Activated T-helper 2 cell treated with anti-CD3 and anti-CD28 coated beads, Interferon-gamma antibody, Interleukin-2, Interleukin-4, amounts not matched to agents 10 μg/mL and 5 μg/mL and 100 μg/mL, durations not matched to agents 14 hours and 24 hours and 36 hours (primary cell): Measurements from ENCODE around the gene RGS19. TPM values are rescaled to one million over a fixed set of nuclear protein-coding genes. Genes with fewer than 3 reads are reported as not detected.

Experiments used
- DNase-seq: peaks from one replicate; pipeline ENCODE4 v3.0.0; 2021; ENCODE audit warnings: low spot score
- H3K27ac Mint-ChIP-seq: one replicate; pipeline ENCODE4 v1.8.0; 2021; ENCODE audit warnings: mixed read lengths
- H3K27me3 Mint-ChIP-seq: one replicate; pipeline ENCODE4 v1.8.0; 2021; ENCODE audit warnings: low read depth, mixed read lengths
- H3K36me3 Mint-ChIP-seq: one replicate; pipeline ENCODE4 v1.8.0; 2021; ENCODE audit warnings: low read depth, mixed read lengths
- H3K4me1 Mint-ChIP-seq: one replicate; pipeline ENCODE4 v1.8.0; 2021; ENCODE audit warnings: low read depth, mixed read lengths
- H3K4me3 Mint-ChIP-seq: one replicate; pipeline ENCODE4 v1.8.0; 2021; ENCODE audit warnings: low read depth, mild to moderate bottlenecking, moderate library complexity, mixed read lengths
- H3K9me3 Mint-ChIP-seq: one replicate; pipeline ENCODE4 v1.8.0; 2021; ENCODE audit warnings: mixed read lengths
- intact Hi-C: fragments of 100-400 bp; cut with micrococcal nuclease; formaldehyde crosslinking; loops from one replicate; pipeline ENCODE4 v1.15.1; 2023
- total RNA-seq: library from RNA; stranded (reverse); gene quantifications from 2 replicates; pipeline ENCODE4 v1.2.3, GENCODE V29; 2022

RGS19 gene
- total RNA-seq, 1 donor from 2014 or later: 42.0 TPM

DNA sequence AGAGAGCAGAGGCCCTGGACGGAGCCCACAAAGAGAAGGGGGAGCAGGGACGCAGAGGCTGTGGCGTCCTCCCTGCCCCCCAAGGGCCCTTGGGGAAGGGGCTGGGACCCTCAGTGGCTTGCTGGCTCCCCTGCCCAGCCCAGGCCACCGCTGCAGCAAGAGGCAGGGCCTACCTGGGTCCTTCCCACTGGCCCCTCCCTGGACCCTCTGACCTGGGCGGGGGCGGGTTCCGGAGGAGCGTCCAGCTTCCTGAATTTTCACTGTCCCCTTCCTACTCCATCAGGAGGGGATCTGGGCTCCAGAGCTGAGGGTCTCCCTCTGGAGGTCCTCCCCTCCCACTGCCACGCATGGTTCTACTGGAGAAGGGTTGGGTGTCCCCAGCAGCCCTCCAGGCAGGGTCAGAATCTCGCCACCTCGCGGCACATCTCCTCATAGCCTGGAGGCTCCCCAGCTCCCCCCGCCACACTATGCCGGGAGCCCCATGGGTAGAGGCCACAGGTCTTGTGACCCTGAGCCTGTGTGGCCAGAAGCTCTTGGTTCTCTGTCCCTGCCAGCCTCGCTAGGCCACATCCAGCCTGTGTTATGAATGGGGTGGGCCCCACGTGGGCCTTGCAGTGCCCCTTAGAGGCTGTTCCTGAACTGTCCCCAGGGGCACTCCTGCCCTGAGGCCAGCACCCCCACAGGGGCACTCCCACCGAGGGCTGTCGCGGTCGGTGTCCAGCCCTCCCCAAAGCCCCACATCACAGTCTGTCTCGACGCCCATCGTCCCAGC is 28.9 kb downstream of the RGS19 start:
- Mint-ChIP-seq H3K4me1 (peaks cover 7% of the 10 kb centered on the region), H3K27me3 (peaks cover 28% of the 10 kb centered on the region), H3K4me3 (peak overlapping the region; percentile 13), H3K9me3 (no peaks in the 10 kb centered on the region), H3K36me3 (no peaks in the 10 kb centered on the region), H3K27ac (no peak overlapping the region)
- no peak for DNase-seq
- intact Hi-C loops: no loop called here

DNA sequence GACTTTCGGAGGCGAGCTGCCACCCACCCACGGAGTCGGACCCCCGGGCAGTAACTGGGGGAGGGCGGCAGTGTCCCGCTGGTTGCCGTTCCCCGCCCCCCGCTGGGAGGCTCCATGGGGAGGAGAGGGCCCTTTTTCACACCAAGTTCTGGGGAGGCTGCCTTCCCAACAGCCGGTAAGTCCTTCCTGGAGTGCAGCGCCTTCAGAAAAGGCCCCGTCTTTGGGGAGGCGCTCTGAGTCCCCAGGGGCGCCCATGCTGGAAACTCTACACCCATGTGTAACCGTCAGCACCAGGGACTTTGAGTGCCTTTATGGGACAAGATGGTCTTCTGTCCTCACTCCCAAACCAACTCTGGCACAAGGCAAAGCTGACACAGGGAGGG is 29.4 kb downstream of the RGS19 start:
- Mint-ChIP-seq H3K27ac (no peak overlapping the region), H3K4me1 (peaks cover 2% of the 10 kb centered on the region), H3K27me3 (peaks cover 28% of the 10 kb centered on the region), H3K36me3 (no peaks in the 10 kb centered on the region), H3K4me3 (peak overlapping the region; percentile 13), H3K9me3 (no peaks in the 10 kb centered on the region)
- intact Hi-C loops: no loop called here
- no peak for DNase-seq

DNA sequence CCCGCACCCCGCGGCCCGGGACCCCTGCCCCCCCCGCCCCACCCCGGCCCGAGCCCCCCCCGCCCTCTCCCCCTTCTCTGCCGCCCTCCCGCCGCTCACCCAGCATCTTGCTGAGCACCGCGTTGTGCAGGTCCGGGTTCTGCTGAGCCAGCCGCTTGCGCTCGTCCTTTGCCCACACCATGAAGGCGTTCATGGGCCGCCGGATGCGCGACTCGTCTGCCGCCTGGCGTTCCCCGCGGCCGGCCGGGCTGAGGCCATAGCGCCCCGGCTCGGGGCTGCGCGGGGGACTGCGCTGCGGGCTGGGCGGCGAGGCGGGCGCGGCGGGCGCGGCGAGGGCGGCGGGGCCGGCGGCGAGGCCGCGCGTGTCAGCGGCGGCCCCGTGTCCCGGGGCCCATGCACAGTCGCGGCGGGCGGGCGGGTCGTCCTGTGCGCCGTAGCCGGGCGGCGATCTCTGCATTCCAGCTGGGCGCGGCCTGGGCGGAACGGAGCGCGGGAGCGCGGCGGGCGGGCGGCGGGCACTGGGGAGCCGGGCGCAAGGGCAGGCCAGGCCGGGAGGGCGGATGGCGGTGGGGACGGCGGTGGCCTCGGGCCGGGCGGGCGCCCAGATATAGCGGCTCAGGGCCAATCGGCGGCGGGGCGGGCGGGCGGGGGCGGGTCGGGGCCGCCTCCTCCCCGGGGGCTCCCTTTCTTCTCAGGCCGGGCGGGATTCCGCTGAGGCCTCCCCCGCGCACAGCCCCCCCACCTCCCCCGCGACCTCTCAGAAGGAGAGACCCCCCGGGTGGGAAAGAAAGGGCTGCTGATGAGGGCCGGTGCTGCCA is 30.0 kb downstream of the RGS19 start, which contains the start of gene SOX18:
SOX18 (minus strand) TSS at position 580 of the 818 bp plus-strand sequence; CDS start at position 457, 123 bp downstream.
- H3K4me1 Mint-ChIP-seq: no peaks in the 10 kb centered on the region
- intact Hi-C loops: no loop called here
- H3K4me3 Mint-ChIP-seq: peak within 1 kb of the TSS; percentile 33
- peaks cover 28% of the 10 kb centered on the region for H3K27me3 Mint-ChIP-seq
- no peaks in the 10 kb centered on the region for H3K9me3 Mint-ChIP-seq
- no peak for DNase-seq
- H3K36me3 Mint-ChIP-seq: no peaks in the 10 kb centered on the region
- no peak within 1 kb of the TSS for H3K27ac Mint-ChIP-seq

DNA sequence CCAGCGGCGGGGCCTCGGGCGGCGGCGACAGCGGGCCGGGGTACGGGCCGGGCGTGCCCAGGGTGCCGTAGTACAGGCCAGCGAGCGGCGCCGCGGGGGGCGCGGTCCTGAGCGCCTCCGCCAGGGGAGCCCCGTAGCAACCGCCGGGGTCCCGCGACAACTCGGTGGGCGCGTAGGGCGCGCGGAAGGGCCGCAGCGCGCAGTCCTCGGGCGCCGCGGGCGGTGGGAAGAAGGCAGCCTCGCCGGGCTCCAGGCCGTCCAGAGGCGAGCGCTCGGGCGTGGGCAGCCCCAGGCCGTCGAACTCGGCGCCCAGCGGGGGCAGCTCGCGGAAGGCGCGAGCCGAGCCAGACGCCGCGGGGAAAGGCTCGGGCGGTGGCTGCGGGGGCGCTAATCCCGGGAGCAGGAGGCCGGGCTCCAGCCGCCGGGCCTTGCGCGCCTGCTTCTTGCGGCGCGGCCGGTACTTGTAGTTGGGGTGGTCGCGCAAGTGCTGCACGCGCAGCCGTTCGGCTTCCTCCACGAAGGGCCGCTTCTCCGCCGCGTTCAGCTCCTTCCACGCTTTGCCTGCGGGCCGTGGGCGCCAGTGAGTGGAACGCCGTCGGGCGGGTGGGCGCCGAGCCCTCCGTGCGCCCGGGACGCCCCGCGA is 30.8 kb downstream of the RGS19 start:
- Mint-ChIP-seq H3K27me3 (peaks cover 28% of the 10 kb centered on the region), H3K4me3 (no peak overlapping the region), H3K4me1 (no peaks in the 10 kb centered on the region), H3K27ac (no peak overlapping the region), H3K36me3 (no peaks in the 10 kb centered on the region), H3K9me3 (no peaks in the 10 kb centered on the region)
- intact Hi-C loops: no loop called here
- no peak for DNase-seq

DNA sequence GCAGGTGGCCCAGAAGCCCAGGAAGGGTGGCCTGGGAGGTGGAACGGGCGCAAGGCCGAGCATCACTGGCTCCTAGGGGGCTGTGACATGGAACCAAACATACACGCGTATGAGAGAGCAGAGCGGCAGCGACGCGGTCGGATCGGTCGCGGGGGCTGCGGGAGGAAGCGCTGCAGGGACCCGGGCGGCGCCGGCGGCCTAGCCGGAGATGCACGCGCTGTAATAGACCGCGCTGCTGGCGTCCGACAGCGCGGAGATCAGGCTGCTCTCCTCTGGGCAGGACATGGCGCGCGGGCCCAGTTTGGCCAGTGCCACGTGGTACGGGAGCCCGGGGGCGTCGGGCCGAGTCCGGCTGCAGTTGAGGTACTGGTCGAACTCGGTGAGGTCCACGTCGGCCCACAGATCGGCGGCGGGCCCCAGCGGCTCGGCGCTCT is 31.3 kb downstream of the RGS19 start:
- no peaks in the 10 kb centered on the region for H3K9me3 Mint-ChIP-seq
- no peaks in the 10 kb centered on the region for H3K36me3 Mint-ChIP-seq
- intact Hi-C loops: no loop called here
- no peak overlapping the region for H3K27ac Mint-ChIP-seq
- no peak for DNase-seq
- H3K4me1 Mint-ChIP-seq: no peaks in the 10 kb centered on the region
- H3K4me3 Mint-ChIP-seq: no peak overlapping the region
- H3K27me3 Mint-ChIP-seq: peaks cover 28% of the 10 kb centered on the region

DNA sequence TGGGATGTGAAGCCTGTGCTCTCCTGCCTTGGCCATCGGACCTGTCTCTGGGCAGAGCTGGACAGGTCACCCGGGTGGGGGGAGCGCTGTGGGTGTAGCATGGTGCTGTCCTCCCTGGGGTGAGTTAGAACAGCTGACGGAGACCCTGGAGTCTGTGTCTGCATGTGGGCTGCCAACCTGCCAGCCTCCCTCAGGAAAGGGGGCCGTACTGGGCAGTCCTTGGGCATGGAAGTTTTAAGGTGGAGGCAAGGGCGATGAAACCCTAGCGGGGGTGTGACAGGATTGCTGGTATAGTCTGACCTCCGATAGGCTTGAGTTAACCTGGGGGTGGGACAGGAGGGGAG is 32.3 kb downstream of the RGS19 start:
- Mint-ChIP-seq H3K36me3 (no peaks in the 10 kb centered on the region), H3K27ac (no peak overlapping the region), H3K4me1 (peaks cover 1% of the 10 kb centered on the region), H3K27me3 (peaks cover 27% of the 10 kb centered on the region), H3K4me3 (no peak overlapping the region), H3K9me3 (no peaks in the 10 kb centered on the region)
- intact Hi-C loops: no loop called here
- DNase-seq: no peak

DNA sequence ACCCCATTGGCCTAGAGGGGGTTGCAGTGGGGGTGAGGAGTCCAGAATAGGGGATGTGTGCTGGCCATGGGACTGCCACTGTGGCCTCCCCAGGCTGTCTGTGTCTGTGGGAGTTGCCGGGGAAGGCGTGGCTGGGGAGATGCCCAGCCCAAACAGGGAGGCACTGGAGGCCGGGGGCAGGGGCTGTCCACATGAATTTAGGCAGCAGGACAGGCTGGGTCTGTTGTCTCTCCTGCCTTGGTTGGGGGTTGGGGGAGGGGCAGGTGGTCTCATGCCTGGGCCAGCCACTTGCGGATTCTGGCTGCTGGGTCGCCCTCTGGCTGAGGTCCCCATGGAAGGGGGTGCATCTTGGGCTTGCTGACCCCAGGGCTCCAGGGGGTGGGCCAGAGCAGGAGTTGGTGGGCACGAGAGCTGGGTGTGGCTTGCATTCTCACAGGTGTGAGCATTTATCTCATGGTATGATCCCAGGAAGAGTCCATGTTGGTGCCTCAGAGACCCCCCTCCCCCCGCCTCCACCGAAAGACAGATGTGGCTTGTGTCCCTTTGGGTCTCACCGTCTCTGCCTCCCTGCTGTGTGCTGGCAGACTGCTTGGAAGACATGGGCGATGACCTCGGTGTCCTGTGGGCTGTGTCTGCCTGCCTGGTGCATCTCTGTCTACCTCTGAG is 33.8 kb downstream of the RGS19 start:
- Mint-ChIP-seq H3K4me1 (peaks cover 3% of the 10 kb centered on the region), H3K9me3 (no peaks in the 10 kb centered on the region), H3K36me3 (no peaks in the 10 kb centered on the region), H3K27me3 (peaks cover 22% of the 10 kb centered on the region), H3K4me3 (no peak overlapping the region), H3K27ac (no peak overlapping the region)
- intact Hi-C loops: no loop called here
- DNase-seq: no peak

DNA sequence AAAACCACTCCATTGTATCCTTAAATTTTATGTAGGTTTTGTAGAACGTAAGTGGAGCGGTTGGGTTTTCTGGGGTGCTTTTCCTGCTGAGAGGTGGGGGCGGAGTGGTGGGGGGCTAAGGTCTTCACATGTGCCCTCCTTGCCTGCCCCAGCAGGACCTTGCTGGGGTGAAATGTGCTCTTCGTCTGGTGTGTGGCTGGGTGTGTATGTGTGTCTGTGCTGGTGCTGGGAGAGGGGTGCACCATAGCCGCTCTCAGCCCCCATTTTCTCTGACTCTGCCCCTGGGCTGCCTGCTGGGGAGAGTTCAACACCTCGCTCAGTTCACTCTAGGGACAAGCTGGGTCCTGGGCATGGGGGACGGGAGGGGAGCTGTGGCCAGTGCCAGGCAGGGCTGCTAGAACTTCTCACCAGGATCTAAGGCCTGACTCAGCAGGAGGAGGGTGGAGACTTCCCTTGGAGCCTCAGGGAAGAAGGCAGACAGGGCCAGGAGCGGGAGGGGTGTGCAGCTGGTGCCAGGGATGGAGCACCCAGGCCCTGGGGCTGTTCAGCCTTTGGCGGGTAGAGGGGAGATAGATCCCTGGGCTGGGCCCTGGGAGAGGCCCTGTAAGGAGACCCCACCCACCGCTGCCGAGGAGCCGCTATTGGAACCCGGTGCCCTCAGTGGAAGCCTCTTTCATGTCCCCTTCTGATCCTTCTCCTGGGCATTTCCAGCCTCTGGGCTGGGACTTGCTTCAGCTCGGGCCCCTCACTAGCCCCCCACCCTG is 34.7 kb downstream of the RGS19 start:
- no peaks in the 10 kb centered on the region for H3K9me3 Mint-ChIP-seq
- H3K27me3 Mint-ChIP-seq: peaks cover 21% of the 10 kb centered on the region
- no peak for DNase-seq
- intact Hi-C loops: no loop called here
- no peaks in the 10 kb centered on the region for H3K36me3 Mint-ChIP-seq
- no peak overlapping the region for H3K27ac Mint-ChIP-seq
- no peak overlapping the region for H3K4me3 Mint-ChIP-seq
- peaks cover 8% of the 10 kb centered on the region for H3K4me1 Mint-ChIP-seq

DNA sequence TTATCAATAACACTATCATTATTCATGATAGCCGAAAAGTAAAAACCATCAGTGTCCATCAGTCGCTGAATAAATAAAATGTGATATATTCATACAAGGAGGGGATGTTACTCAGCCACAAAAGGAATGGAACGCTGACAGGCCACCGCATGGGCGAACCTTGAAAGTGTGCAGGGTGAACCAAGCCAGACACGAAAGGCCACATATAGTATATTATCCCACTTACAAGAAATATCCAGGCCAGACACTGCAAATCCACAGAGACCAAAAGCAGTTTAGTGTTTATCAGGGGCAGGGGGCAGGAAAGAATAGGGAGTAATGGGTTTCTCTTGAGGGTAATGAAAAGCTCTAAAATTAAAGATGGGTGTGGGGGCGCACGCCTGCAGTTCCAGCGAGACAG is 35.5 kb downstream of the RGS19 start:
- no peaks in the 10 kb centered on the region for H3K36me3 Mint-ChIP-seq
- H3K4me1 Mint-ChIP-seq: peaks cover 11% of the 10 kb centered on the region
- intact Hi-C loops: no loop called here
- no peaks in the 10 kb centered on the region for H3K9me3 Mint-ChIP-seq
- H3K4me3 Mint-ChIP-seq: no peak overlapping the region
- peaks cover 19% of the 10 kb centered on the region for H3K27me3 Mint-ChIP-seq
- peak overlapping the region; percentile 55 for H3K27ac Mint-ChIP-seq
- DNase-seq: no peak

DNA sequence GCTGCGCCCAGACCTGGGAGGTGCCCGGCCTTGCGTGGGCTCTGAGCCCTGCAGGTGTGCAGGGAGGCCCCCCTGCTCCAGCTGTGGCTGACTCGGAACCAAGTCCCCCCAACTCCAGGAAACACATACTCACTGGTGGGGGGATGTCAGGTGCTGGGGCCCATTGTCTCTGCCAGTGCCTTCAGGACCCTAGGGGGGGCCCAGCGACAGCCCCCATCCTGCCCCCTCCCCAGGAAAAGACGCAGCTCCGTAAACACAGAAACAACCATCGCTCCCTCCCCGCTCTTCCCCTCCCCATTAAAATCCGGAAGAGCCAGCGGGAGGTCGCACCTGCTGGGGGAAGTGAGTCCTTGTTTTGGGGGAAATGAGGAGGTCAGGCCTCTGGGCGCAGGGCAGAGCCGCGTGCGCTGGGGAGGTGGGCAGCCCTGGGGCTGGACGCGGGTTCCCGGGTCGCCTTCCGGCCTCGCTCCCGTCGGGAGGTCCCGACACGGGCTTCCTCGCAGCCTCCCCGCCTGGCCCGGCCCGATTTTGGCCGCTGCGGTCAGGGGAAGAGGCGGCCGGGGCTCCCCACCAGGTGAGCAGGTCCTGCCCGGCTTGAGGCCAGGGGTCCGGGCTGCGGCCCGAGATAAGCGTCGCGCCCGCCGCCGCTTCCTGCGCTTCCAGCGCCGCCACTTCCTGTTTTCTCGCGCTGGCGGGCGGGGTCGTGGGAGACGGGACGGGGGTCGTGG is 37.1 kb downstream of the RGS19 start:
- Mint-ChIP-seq H3K36me3 (no peaks in the 10 kb centered on the region), H3K4me1 (peaks cover 15% of the 10 kb centered on the region), H3K4me3 (peak overlapping the region; percentile 72), H3K9me3 (no peaks in the 10 kb centered on the region), H3K27me3 (peaks cover 12% of the 10 kb centered on the region), H3K27ac (peak overlapping the region; percentile 69)
- intact Hi-C loops: no loop called here
- no peak for DNase-seq

DNA sequence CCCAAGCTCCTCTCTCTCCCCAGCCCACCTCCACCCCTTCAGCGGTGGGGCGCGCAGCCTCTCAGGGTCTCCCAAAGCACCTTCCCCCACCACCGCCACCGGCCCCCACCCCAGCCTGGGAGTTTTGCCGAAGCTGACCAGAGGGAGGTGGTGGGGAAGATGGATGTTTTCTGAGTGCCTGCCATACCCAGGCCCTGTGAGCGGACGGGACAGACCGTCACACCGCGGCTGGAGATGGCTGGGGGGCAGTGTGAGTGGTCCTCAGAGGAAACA is 37.6 kb downstream of the RGS19 start:
- DNase-seq: no peak
- no peak overlapping the region for H3K27ac Mint-ChIP-seq
- peak overlapping the region; percentile 21 for H3K4me3 Mint-ChIP-seq
- no peaks in the 10 kb centered on the region for H3K36me3 Mint-ChIP-seq
- peaks cover 20% of the 10 kb centered on the region for H3K4me1 Mint-ChIP-seq
- H3K27me3 Mint-ChIP-seq: peaks cover 7% of the 10 kb centered on the region
- intact Hi-C loops: no loop called here
- H3K9me3 Mint-ChIP-seq: no peaks in the 10 kb centered on the region
